DND-41 (cell line): ENCODE data around the gene SCTR.

Experiments
- ATAC-seq: fragments of 200-7000 bp; cut with Tn5 transposase; 3 replicates; pipeline ENCODE4 v1.9.1; 2021; ENCODE audit warnings: low read depth; ENCODE audit not compliant: insufficient read depth
- DNase-seq: peaks from one replicate; pipeline ENCODE4 v3.0.0-alpha.2; 2020
- H2AFZ ChIP-seq: 2 replicates; pipeline ENCODE4 v1.6.0; 2012; ENCODE audit warnings: low read depth, low read length
- H3K27ac ChIP-seq: 2 replicates; pipeline ENCODE4 v1.5.1; 2012; ENCODE audit warnings: low read length, inconsistent platforms
- H3K27me3 ChIP-seq: fragments of 200-600 bp; sonication (generic); 2 replicates; pipeline ENCODE4 v1.6.0; 2012; ENCODE audit warnings: low read length, mild to moderate bottlenecking, inconsistent platforms; ENCODE audit not compliant: insufficient read depth, poor library complexity
- H3K36me3 ChIP-seq: 2 replicates; pipeline ENCODE4 v1.5.1; 2012; ENCODE audit warnings: low read length, inconsistent platforms; ENCODE audit not compliant: insufficient read depth
- H3K4me1 ChIP-seq: 2 replicates; pipeline ENCODE4 v1.5.1; 2012; ENCODE audit warnings: mild to moderate bottlenecking, low read length; ENCODE audit not compliant: insufficient read depth
- H3K4me2 ChIP-seq: 2 replicates; pipeline ENCODE4 v1.6.0; 2012; ENCODE audit warnings: mild to moderate bottlenecking, moderate library complexity, low read length, inconsistent platforms; ENCODE audit not compliant: insufficient read depth
- H3K4me3 ChIP-seq, 2 experiments: fragments of 200-600 bp in 1 of 2; shearing (Covaris generic) in 1 of 2; 2 replicates each; pipeline ENCODE4 v1.5.1; 2012 to 2016; ENCODE audit warnings: inconsistent platforms in 2 of 2, low read length in 2 of 2, mild to moderate bottlenecking in 2 of 2, low read depth in 1 of 2, moderate library complexity in 1 of 2
- H3K79me2 ChIP-seq: 2 replicates; pipeline ENCODE4 v1.6.0; 2012; ENCODE audit warnings: low read length, inconsistent platforms; ENCODE audit not compliant: insufficient read depth
- H3K9ac ChIP-seq: 2 replicates; pipeline ENCODE4 v1.6.0; 2012; ENCODE audit warnings: low read depth, mild to moderate bottlenecking, inconsistent platforms, low read length, moderate library complexity
- H3K9me3 ChIP-seq: 2 replicates; pipeline ENCODE4 v1.5.1; 2012; ENCODE audit warnings: low read length, moderate library complexity, mild to moderate bottlenecking, inconsistent platforms; ENCODE audit not compliant: insufficient read depth, severe bottlenecking
- H4K20me1 ChIP-seq: 2 replicates; pipeline ENCODE4 v1.6.0; 2012; ENCODE audit warnings: low read length; ENCODE audit not compliant: insufficient read depth
- EZH2 ChIP-seq: IDR thresholded peaks from 3 replicates; pipeline ENCODE4 v1.6.1; 2012; ENCODE audit warnings: borderline replicate concordance, low read depth, mild to moderate bottlenecking, moderate library complexity, low read length, inconsistent platforms; ENCODE audit not compliant: severe bottlenecking
- TF ChIP-seq, protein P1 (sequence below): IDR thresholded peaks from 2 replicates; pipeline ENCODE4 v1.5.1; 2012; ENCODE audit warnings: borderline replicate concordance, low read length, moderate library complexity, mild to moderate bottlenecking; ENCODE audit not compliant: poor library complexity, severe bottlenecking; ENCODE audit errors: extremely low read depth

The SCTR gene

DNA sequence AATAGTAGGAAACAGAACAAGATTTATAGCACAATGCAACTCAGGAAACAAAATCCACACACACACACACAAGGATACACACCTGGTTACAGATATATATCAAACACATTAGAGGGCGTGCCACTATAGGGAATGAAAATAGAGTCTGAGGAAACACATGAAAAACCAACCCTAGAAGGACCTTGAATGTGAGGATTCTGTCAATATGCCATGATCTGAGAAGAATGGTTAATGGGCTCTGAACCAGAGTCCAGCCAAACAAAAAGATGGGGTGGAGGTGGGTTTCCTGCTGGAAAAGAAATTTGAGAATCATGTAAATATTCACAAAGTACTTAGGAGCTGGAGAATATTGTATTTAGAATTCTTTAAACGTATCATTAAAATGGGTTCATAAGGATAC lies 100.5 kb downstream of the SCTR start:
- no peaks in the 10 kb centered on the region for H3K79me2 ChIP-seq
- DNase-seq (no peak), ATAC-seq (no peak)
- H3K9ac ChIP-seq, result no peak overlapping the region
- H3K27ac ChIP-seq, result no peak overlapping the region
- H3K9me3 ChIP-seq, result peaks cover 6% of the 10 kb centered on the region
- peaks cover 27% of the 10 kb centered on the region for H3K27me3 ChIP-seq
- no peaks in the 10 kb centered on the region for H3K4me1 ChIP-seq
- H2AFZ ChIP-seq, result no peak overlapping the region
- H3K4me2 ChIP-seq, result no peak overlapping the region
- TF ChIP-seq, protein P1, sequence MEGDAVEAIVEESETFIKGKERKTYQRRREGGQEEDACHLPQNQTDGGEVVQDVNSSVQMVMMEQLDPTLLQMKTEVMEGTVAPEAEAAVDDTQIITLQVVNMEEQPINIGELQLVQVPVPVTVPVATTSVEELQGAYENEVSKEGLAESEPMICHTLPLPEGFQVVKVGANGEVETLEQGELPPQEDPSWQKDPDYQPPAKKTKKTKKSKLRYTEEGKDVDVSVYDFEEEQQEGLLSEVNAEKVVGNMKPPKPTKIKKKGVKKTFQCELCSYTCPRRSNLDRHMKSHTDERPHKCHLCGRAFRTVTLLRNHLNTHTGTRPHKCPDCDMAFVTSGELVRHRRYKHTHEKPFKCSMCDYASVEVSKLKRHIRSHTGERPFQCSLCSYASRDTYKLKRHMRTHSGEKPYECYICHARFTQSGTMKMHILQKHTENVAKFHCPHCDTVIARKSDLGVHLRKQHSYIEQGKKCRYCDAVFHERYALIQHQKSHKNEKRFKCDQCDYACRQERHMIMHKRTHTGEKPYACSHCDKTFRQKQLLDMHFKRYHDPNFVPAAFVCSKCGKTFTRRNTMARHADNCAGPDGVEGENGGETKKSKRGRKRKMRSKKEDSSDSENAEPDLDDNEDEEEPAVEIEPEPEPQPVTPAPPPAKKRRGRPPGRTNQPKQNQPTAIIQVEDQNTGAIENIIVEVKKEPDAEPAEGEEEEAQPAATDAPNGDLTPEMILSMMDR, result no peak
- TF ChIP-seq EZH2, result no peak
- no peaks in the 10 kb centered on the region for H4K20me1 ChIP-seq
- H3K36me3 ChIP-seq, result no peaks in the 10 kb centered on the region
- H3K4me3 ChIP-seq, result no peak overlapping the region

DNA sequence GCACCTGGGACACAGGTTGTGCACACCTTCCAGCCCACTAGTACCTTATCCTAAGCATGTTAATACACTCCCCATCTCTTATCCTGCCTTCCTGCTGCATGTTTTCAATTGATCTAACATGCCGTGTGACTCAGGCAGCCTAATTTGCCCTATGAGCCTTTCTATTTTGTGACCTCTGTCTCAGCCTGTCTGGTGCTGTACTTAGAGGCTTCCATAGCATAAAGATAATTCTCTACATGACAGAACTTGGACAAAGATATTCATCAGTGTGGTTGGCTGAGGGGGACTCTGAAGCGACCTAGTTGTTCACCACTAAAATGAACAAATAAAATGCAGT lies 101.2 kb downstream of the SCTR start:
- H3K4me3 ChIP-seq, result no peak overlapping the region
- H3K27ac ChIP-seq, result no peak overlapping the region
- H2AFZ ChIP-seq, result no peak overlapping the region
- no peak for DNase-seq
- no peak overlapping the region for H3K4me2 ChIP-seq
- H3K79me2 ChIP-seq, result no peaks in the 10 kb centered on the region
- no peaks in the 10 kb centered on the region for H3K36me3 ChIP-seq
- H3K9me3 ChIP-seq, result peaks cover 6% of the 10 kb centered on the region
- no peaks in the 10 kb centered on the region for H4K20me1 ChIP-seq
- H3K9ac ChIP-seq, result no peak overlapping the region
- no peak for ATAC-seq
- peaks cover 20% of the 10 kb centered on the region for H3K27me3 ChIP-seq
- H3K4me1 ChIP-seq, result no peaks in the 10 kb centered on the region
- TF ChIP-seq, protein P1, result no peak
- no peak for TF ChIP-seq EZH2

DNA sequence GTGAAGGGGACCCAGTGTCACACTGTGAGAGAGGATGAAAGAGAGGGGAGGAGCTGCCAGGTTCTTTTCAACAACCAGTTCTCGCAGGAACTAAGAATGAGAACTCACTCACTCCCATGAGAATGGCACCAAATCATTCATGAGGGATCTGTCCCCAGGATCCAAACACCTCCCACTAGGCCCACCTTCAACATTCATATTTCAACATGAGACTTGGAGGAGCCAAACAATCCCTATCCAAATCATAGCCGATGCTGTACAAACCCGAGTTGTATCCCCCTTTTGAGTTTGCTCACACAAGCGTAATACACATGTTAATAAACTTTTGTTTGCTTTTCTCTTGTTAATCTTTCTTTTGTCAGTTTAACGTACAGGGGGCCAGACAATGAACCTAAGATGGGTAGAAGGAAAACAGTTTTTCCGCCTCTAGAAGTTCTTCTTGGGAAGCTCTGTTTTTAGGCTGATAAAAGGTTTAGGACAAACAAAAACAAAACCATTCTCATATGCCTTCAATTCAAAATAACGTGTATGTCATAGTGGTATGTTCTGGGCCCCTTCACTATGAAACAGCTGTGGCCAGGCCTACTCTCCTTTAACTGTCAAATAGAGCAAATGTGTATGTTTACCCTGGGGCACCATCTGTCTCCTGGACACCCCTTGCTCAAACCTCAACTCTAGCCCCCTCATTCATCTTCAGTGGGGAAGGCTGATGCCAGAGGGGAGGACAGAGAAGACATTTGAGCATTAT lies 101.7 kb downstream of the SCTR start:
- Histone ChIP-seq H3K36me3 (no peaks in the 10 kb centered on the region), H3K27me3 (peaks cover 17% of the 10 kb centered on the region), H3K27ac (no peak overlapping the region), H3K4me1 (no peaks in the 10 kb centered on the region), H3K4me2 (no peak overlapping the region), H3K9ac (no peak overlapping the region), H2AFZ (no peak overlapping the region), H3K9me3 (peaks cover 6% of the 10 kb centered on the region), H4K20me1 (no peaks in the 10 kb centered on the region), H3K4me3 (no peak overlapping the region), H3K79me2 (no peaks in the 10 kb centered on the region)
- DNase-seq (no peak), ATAC-seq (no peak)
- TF ChIP-seq EZH2, result no peak
- TF ChIP-seq, protein P1, result no peak

DNA sequence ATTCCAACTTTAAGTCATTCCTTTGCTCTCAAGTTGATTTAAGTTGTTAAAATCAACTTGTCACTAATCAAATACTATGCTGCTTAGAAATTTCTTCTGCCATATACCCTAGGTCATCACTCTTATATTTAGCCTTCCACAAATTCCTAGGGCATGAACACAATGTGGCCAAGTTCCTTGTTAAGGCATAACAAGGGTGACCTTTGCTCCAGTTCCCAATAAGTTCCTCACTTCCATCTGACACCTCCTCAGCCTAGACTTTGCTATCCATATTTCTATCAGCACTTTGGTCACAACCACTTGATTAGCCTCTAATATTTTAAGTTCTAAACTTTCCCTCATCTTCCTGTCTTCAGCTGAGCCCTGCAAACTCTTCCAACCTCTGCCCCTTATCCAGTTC lies 102.5 kb downstream of the SCTR start:
- DNase-seq (no peak), ATAC-seq (no peak)
- no peak overlapping the region for H3K4me2 ChIP-seq
- H3K27me3 ChIP-seq, result peaks cover 17% of the 10 kb centered on the region
- H2AFZ ChIP-seq, result no peak overlapping the region
- no peak overlapping the region for H3K27ac ChIP-seq
- no peaks in the 10 kb centered on the region for H3K36me3 ChIP-seq
- H3K79me2 ChIP-seq, result no peaks in the 10 kb centered on the region
- TF ChIP-seq EZH2, result no peak
- TF ChIP-seq, protein P1, result no peak
- H3K9ac ChIP-seq, result no peak overlapping the region
- H3K4me3 ChIP-seq, result no peak overlapping the region
- H3K4me1 ChIP-seq, result no peaks in the 10 kb centered on the region
- H4K20me1 ChIP-seq, result no peaks in the 10 kb centered on the region
- peaks cover 6% of the 10 kb centered on the region for H3K9me3 ChIP-seq
